BJ (cell line): Measurements from ENCODE around the gene ZNF605. TPM values are rescaled to one million over a fixed set of nuclear protein-coding genes. Genes with fewer than 3 reads are reported as not detected.
"Not testable (repeated sequence)": the region's sequence is repeated elsewhere in the genome, so short reads cannot be mapped to it uniquely, and the experiment has no call there.

Experiments used
- CTCF ChIA-PET: fragments of 350-600 bp; formaldehyde crosslinking; extraction: SDS; loops from one replicate; lab custom pipeline; 2021; ENCODE audit warnings: antibody characterized with exemption, inconsistent platforms; lab: Yijun Ruan, JAX
- POLR2A ChIA-PET: fragments of 300-600 bp; sonication (Branson Sonifier 250); formaldehyde crosslinking; extraction: SDS; loops from one replicate; lab custom pipeline; 2021; ENCODE audit warnings: antibody characterized with exemption; lab: Charles Lee
- DNase-seq: peaks from one replicate; pipeline ENCODE4 v3.0.0-alpha.2; 2011; ENCODE audit warnings: low read depth
- H3K27me3 ChIP-seq: 2 replicates; pipeline ENCODE4 v1.6.0; 2011; ENCODE audit warnings: low read length; ENCODE audit not compliant: control insufficient read depth, insufficient read depth
- H3K36me3 ChIP-seq: 2 replicates; pipeline ENCODE4 v1.5.1; 2011; ENCODE audit warnings: low read length; ENCODE audit not compliant: control insufficient read depth, insufficient read depth
- H3K4me3 ChIP-seq: 2 replicates; pipeline ENCODE4 v1.5.1; 2011; ENCODE audit warnings: low read depth, mild to moderate bottlenecking, control low read depth, low read length
- CTCF ChIP-seq: IDR thresholded peaks from 2 replicates; pipeline ENCODE4 v1.5.1; 2011; ENCODE audit warnings: low read depth, mild to moderate bottlenecking, control low read depth, inconsistent platforms, low read length, moderate library complexity; ENCODE audit not compliant: insufficient read depth
- polyA plus RNA-seq: library from polyadenylated mRNA; depleted of rRNA; stranded (reverse); fragments of >200 nt; gene quantifications from 2 replicates; pipeline ENCODE4 v1.2.3, GENCODE V29; 2011

ZNF605 gene
- polyA plus RNA-seq, 1 experiment, result 4.7 TPM

- no peak for TF ChIP-seq CTCF
- Histone ChIP-seq H3K27me3 (no peaks in the 10 kb centered on the region), H3K4me3 (peak overlapping the region; percentile 79), H3K36me3 (no peaks in the 10 kb centered on the region)
- ChIA-PET POLR2A (no interaction called here), CTCF (interaction anchor here (1.0 kb wide), 1 partner anchor 10 kb away, joined by 3 read pairs; no protein-coding TSS in a partner anchor)
- peak; percentile 92 for DNase-seq
These were observed 47.7 kb downstream of the ZNF605 start for GRCh38 chr12:132908145-132909029.

GRCh38 chr12:132907789-132908144 is 48.3 kb downstream of the ZNF605 start:
- CTCF ChIA-PET, result interaction anchor here (1.0 kb wide), 1 partner anchor 10 kb away, joined by 3 read pairs; no protein-coding TSS in a partner anchor
- DNase-seq, H3K27me3 ChIP-seq, H3K36me3 ChIP-seq, POLR2A ChIA-PET: not testable (repeated sequence)
- peak overlapping the region; percentile 79 for H3K4me3 ChIP-seq

- no peak overlapping the region; the same call in 1 of the 2 replicates for H3K4me3 ChIP-seq
- DNase-seq, result no peak
- ChIA-PET POLR2A (no interaction called here), CTCF (no interaction called here)
- TF ChIP-seq CTCF, result no peak
- no peaks in the 10 kb centered on the region for H3K36me3 ChIP-seq
- H3K27me3 ChIP-seq, result no peaks in the 10 kb centered on the region
These were observed 48.9 kb downstream of the ZNF605 start for GRCh38 chr12:132907216-132907615.

- DNase-seq, result no peak
- CTCF ChIA-PET, result interaction anchor here (0.7 to 1.2 kb wide), 2 partner anchors 11 to 17 kb away, joined by 3 read pairs; partner anchors contain the start of gene CHFR
- H3K36me3 ChIP-seq, result no peaks in the 10 kb centered on the region
- peak; percentile 76 for TF ChIP-seq CTCF
- H3K27me3 ChIP-seq, result no peaks in the 10 kb centered on the region
- POLR2A ChIA-PET, result no interaction called here
- no peak overlapping the region for H3K4me3 ChIP-seq
These were observed 51.3 kb downstream of the ZNF605 start for GRCh38 chr12:132904718-132905328.

- POLR2A ChIA-PET, result no interaction called here
- no peak for TF ChIP-seq CTCF
These were observed 57.1 kb downstream of the ZNF605 start for GRCh38 chr12:132899033-132899432.

More at GRCh38 chr12:132899033-132899432, 57.1 kb downstream of the ZNF605 start:
- CTCF ChIA-PET, result interaction anchor here (1.0 kb wide), 1 partner anchor 48 kb away, joined by 4 read pairs; no protein-coding TSS in a partner anchor
- H3K27me3 ChIP-seq, result no peaks in the 10 kb centered on the region
- DNase-seq, result no peak
- H3K4me3 ChIP-seq, result no peak overlapping the region
- no peaks in the 10 kb centered on the region for H3K36me3 ChIP-seq
